Pancreas (tissue), 10 donors: ENCODE measurements around the gene TRIO. TPM values are rescaled to one million over a fixed set of nuclear protein-coding genes. Genes with fewer than 3 reads are reported as not detected.

Experiments
- ATAC-seq, 4 donors: fragments of 200-7000 bp; cut with Tn5 transposase; one replicate each; pipeline versions ENCODE4 v1.8.0 to v1.9.1; 2020; ENCODE audit warnings: mild to moderate bottlenecking in 4 of 4, moderate library complexity in 4 of 4
- DNase-seq, 6 donors: peaks; one replicate each; pipeline ENCODE4 v3.0.0-alpha.2; 2020
- FAIRE-seq: peaks from 2 replicates; lab custom pipeline; 2012; peaks lifted over from hg19 to GRCh38; lab: Jason Lieb, UNC
- H3K27ac ChIP-seq, 4 donors: fragments of 200-600 bp; sonication (generic); 1 replicate in 3 of 4; 2 replicates in 1 of 4; pipeline versions ENCODE4 v1.5.0 to v1.8.0; 2020
- H3K27me3 ChIP-seq, 4 donors: fragments of 200-600 bp; one replicate each; pipeline ENCODE4 v1.8.0; 2021
- H3K36me3 ChIP-seq, 3 donors: fragments of 200-600 bp; sonication (generic) in 1 of 3; one replicate each; pipeline versions ENCODE4 v1.5.0 to v1.8.0; 2020 to 2021
- H3K4me1 ChIP-seq, 3 donors: fragments of 200-600 bp; one replicate each; pipeline ENCODE4 v1.8.0; 2021
- H3K4me3 ChIP-seq, 4 donors: fragments of 200-600 bp; sonication (generic) in 2 of 4; one replicate each; pipeline versions ENCODE4 v1.5.0 to v1.8.0; 2020 to 2021
- H3K9me3 ChIP-seq, 4 donors: fragments of 200-600 bp; one replicate each; pipeline ENCODE4 v1.8.0; 2021
- CTCF ChIP-seq, 4 donors: fragments of 200-600 bp; sonication (generic) in 3 of 4; IDR thresholded peaks; one replicate each; pipeline versions ENCODE4 v1.5.0 to v1.8.0; 2021; ENCODE audit warnings: antibody characterized with exemption in 4 of 4
- WGBS, 2 donors: extraction: QIAGEN DNeasy Blood & Tissue Kit; methylation state at CpG; one replicate each; pipeline ENCODE4 v1.1.7; 2013; 5-methylcytosine and 5-hydroxymethylcytosine counted together
- intact Hi-C, 3 donors: fragments of 100-400 bp; cut with DNase I; formaldehyde crosslinking; loops; one replicate each; pipeline versions ENCODE4 v1.11.1 to v1.14.2; 2022
- polyA plus RNA-seq, 2 donors: library from polyadenylated mRNA; stranded (reverse); fragments of 200-250 nt; gene quantifications; one replicate each; pipeline ENCODE4 v1.2.3, GENCODE V29; 2013
- total RNA-seq, 6 donors: library from RNA; stranded (reverse); fragmentation: NEBNext Ultra II Directional in 4 of 6; extraction: Animal tissue kit (Norgen Biotek cat#: 25700) in 4 of 6; gene quantifications; one replicate each; pipeline versions ENCODE4 v1.2.1 to v1.2.4, GENCODE V29; 2021 to 2023
- donor health status: healthy with polysubstance abuse.
- donor health status: DM: no; HTN: no; CAD: no; lungs with moderate emphysema.
- donor health status: DM: no; HTN: no; CAD: no.
- donor health status: control.
- donor health status: control.
- donor health status: Bipolar disorder and iron deficiency.
- donor health status: DM: yes; HTN: yes; CAD: no.
- donor health status: DM: no; HTN: no; CAD: no.
- donor health status: DM: no; HTN: no; CAD: no.
- donor health status: DM: yes; HTN: yes; CAD: no.

The TRIO gene
- total and polyA plus RNA-seq, 8 donors, result 27.3 to 82.5 (median 38.3) TPM

DNA sequence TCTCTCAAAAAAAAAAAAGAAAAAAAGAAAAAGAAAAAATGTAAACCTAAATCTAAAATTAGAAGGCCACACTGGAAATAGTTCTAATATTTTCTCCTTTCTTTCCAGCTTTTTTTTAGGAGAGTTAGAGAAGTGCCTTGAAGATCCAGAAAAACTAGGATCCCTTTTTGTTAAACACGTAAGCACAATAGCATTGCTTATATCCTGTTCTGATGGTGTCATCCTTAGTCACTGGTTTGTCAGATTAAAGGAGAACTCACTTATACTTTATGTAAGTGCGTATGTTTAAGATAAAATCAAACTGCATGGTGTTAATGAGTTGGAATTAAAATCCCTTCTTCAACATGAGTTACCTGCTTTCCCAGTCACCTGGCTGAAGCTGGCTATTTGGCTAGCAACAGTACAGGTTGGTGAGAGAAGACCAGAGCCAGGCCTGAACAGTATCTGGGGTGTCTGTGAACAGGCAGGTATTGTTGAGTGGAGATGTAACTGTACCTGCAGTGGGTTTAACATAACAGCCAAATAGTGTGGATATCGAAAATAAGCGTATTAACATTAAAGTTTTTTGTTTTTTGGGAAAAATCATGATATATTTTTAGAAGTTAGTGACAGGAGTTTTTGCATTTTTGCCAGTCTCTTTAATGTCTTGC is 333.8 kb downstream of the TRIO start:
- H3K27ac ChIP-seq, result no peak overlapping the region
- no peak for TF ChIP-seq CTCF (IDR thresholded peaks at IDR 0.05)
- no peaks in the 10 kb centered on the region for H3K27me3 ChIP-seq
- no peaks in the 10 kb centered on the region for H3K9me3 ChIP-seq
- no peak overlapping the region for H3K4me3 ChIP-seq
- intact Hi-C loops, result no loop called here
- H3K4me1 ChIP-seq, result no peaks in the 10 kb centered on the region
- 93 to 96% methylated on average over 4 of the region's 4 CpGs for WGBS, 2 donors
- DNase-seq (no peak), ATAC-seq (no peak), FAIRE-seq (no peak)
- H3K36me3 ChIP-seq, result peaks cover 0 to 21% (median 3%) of the 10 kb centered on the region in 3 donors

GRCh38 chr5:14479143-14479696 is 336.1 kb downstream of the TRIO start:
- H3K36me3 ChIP-seq, result peaks cover 0 to 33% (median 7%) of the 10 kb centered on the region in 3 donors
- no peak overlapping the region for H3K4me3 ChIP-seq
- ATAC-seq (no peak), DNase-seq (no peak), FAIRE-seq (no peak)
- H3K27me3 ChIP-seq, result no peaks in the 10 kb centered on the region
- intact Hi-C loops, result no loop called here
- no peaks in the 10 kb centered on the region for H3K4me1 ChIP-seq
- H3K9me3 ChIP-seq, result no peaks in the 10 kb centered on the region
- WGBS, 2 donors, result 88 to 94% methylated on average over 3 of the region's 3 CpGs
- H3K27ac ChIP-seq, result no peak overlapping the region
- no peak for TF ChIP-seq CTCF (IDR thresholded peaks at IDR 0.05)

- Histone ChIP-seq H3K4me1 (no peaks in the 10 kb centered on the region), H3K4me3 (no peak overlapping the region), H3K27me3 (no peaks in the 10 kb centered on the region), H3K9me3 (no peaks in the 10 kb centered on the region), H3K27ac (no peak overlapping the region), H3K36me3 (peaks cover 0 to 37% (median 7%) of the 10 kb centered on the region in 3 donors)
- WGBS, 2 donors, result 94 to 96% methylated on average over 8 of the region's 8 CpGs
- intact Hi-C loops, result no loop called here
- FAIRE-seq (no peak), ATAC-seq (no peak), DNase-seq (no peak)
- TF ChIP-seq CTCF (IDR thresholded peaks at IDR 0.05), result no peak
These were observed 338.2 kb downstream of the TRIO start for GRCh38 chr5:14481349-14481748.

- H3K9me3 ChIP-seq, result no peaks in the 10 kb centered on the region
- no peak overlapping the region for H3K4me3 ChIP-seq
- FAIRE-seq, result no peak
- no peak for ATAC-seq
- no peaks in the 10 kb centered on the region for H3K27me3 ChIP-seq
- no peaks in the 10 kb centered on the region for H3K4me1 ChIP-seq
- intact Hi-C loops, result no loop called here
- H3K36me3 ChIP-seq, result peaks cover 0 to 32% (median 7%) of the 10 kb centered on the region in 3 donors
- no peak overlapping the region for H3K27ac ChIP-seq
- TF ChIP-seq CTCF (IDR thresholded peaks at IDR 0.05), result no peak
- WGBS, 2 donors, result 86 to 87% methylated on average over 5 of the region's 5 CpGs
- DNase-seq, result no peak
These were observed 338.9 kb downstream of the TRIO start for GRCh38 chr5:14482085-14482484.
